ENCODE measurements around the gene CSRNP3.
"Not testable (repeated sequence)": the region's sequence is repeated elsewhere in the genome, so short reads cannot be mapped to it uniquely, and the experiment has no call there.

CSRNP3 gene

DNA sequence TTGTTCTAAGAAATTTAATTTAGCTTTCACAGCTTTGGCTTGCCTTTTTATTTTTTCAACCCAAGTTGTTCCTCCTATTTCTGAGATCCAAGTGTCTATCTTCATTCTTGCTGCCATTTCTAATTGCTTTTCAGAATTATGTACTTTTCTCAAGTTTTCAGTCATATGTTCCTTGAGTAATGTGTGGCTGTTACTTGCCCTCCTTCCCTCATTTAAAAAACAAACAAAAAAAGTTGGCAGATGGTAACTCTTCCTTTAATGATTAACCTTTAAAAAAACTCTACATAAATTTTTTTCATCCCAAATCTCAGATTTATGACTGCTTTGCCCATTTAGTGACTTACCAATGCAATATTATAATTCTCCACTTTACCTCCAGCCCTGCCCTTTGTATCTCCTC lies 193.2 kb downstream of the CSRNP3 start:
- no peak for TF ChIP-seq ZNF274 (IDR thresholded peaks at IDR 0.05; ENCODE audit: low read depth, low read length)
- no peak overlapping the region for H3K4me3 ChIP-seq (ENCODE audit: low read length)

DNA sequence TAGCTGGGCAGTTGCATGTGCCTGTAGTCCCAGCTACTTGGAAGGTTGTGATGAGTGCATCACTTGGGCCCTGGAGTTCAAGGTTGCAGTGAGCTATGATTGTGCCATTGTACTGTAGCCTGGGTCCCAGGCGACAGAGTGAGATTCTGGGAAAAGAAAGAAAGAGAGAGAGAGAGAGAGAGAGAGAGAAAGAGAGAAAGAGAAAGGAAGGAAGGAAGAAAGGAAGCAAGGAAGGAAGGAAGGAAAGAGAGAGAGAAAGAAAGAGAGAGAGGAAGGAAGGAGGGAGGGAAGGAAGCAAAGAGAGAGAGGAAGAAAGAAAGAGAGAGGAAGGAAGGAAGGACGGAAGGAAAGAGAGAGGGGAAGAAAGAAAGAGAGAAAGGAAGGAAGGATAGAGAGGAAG lies 196.1 kb downstream of the CSRNP3 start:
- TF ChIP-seq ZNF274 (IDR thresholded peaks at IDR 0.05; ENCODE audit: low read depth, low read length): no peak

DNA sequence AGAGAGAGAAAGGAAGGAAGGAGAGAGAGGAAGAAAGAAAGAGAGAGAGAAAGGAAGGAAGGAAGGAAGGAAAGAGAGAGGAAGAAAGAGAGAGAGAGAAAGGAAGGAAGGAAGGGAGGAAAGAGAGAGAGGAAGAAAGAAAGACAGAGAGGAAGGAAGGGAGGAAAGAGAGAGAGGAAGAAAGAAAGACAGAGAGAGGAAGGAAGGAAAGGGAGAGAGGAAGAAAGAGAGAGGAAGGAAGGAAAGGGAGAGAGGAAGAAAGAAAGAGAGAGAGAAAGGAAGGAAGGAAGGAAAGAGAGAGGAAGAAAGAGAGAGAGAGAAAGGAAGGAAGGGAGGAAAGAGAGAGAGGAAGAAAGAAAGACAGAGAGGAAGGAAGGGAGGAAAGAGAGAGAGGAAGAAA lies 196.6 kb downstream of the CSRNP3 start:
- H3K4me3 ChIP-seq (ENCODE audit: low read length): not testable (repeated sequence)

More for the DNA sequence above, 196.1 kb downstream of the CSRNP3 start:
- no peak overlapping the region for H3K4me3 ChIP-seq (ENCODE audit: low read length)

DNA sequence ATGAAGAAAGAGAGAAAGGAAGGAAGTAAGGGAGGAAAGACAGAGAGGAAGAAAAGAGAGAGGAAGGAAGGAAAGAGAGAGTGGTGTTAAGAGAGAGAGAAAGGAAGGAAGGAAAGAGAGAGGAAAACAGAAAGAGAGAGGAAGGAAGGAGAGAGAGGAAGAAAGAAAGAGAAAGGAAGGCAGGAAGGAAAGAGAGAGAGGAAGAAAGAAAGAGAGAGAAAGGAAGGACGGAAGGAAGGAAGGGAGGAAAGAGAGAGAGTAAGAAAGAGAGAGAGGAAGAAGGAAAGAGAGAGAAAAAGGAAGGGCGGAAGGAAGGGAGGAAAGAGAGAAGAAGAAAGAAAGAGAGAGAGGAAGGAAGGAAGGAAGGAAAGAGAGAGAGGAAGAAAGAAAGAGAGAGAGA lies 197.1 kb downstream of the CSRNP3 start:
- TF ChIP-seq ZNF274 (IDR thresholded peaks at IDR 0.05; ENCODE audit: low read depth, low read length): no peak
- H3K4me3 ChIP-seq (ENCODE audit: low read length): no peak overlapping the region

DNA sequence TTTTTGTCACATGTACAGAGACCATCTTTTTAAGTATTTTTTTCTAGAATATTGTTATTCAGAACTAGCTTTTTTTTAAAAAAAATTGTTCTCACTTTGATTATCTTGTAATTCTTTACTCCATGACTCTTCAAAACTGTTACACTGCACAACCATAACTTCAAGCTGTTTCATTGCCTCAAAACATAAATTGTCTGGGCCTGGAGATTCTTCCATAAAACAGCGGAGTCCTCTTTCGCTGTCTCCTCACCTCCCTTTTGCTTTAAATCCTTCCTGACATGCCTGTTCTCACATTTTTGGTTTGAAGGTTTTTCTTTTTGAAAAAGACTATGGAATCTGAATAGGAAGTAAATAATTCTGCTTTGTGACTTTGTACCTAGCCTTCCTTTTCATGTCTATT lies 197.9 kb downstream of the CSRNP3 start:
- TF ChIP-seq ZNF274 (IDR thresholded peaks at IDR 0.05; ENCODE audit: low read depth, low read length): no peak
- no peak overlapping the region for H3K4me3 ChIP-seq (ENCODE audit: low read length)

DNA sequence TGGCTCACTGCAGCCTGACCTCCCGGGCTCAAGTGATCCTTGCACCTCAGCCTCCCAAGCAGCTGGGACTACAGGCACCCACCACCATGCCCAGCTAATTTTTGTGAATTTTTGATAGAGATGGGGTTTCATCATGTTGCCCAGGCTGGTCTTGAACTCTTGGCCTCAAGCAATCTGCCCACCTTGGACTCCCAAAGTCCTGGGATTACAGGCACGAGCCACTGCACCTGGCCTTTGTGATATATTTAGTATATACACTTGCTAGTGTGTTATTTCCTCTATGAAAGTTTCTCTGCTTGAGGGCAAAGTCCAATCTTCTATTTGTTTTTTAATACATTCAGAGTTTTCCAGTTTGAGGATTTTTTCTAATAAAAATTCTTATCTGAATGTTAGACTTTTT lies 205.3 kb downstream of the CSRNP3 start:
- TF ChIP-seq ZNF274 (IDR thresholded peaks at IDR 0.05; ENCODE audit: low read depth, low read length): no peak

DNA sequence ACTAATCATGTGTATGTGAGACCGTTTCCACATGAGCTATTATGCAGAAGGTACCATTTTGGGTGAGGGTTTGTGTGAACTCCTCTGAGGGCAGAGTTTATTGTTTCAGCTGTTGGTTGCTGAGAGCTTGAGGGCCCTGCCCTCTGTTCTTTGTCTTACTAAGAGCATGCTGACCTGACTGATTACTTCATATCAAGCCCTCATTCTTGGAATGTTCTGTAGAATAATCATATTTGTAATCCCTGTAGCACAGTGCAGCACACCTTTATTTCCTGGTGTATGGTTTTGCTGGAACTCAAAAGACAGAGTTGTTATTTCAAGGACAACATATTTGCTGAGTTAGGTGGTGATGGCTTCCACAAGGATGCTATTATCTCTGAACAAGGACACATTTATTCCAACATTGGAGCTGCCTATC lies 206.1 kb downstream of the CSRNP3 start:
- no peak for TF ChIP-seq ZNF274 (IDR thresholded peaks at IDR 0.05; ENCODE audit: low read depth, low read length)
- no peak overlapping the region for H3K4me3 ChIP-seq (ENCODE audit: low read length)

More for the DNA sequence above, 205.3 kb downstream of the CSRNP3 start:
- no peak overlapping the region for H3K4me3 ChIP-seq (ENCODE audit: low read length)

DNA sequence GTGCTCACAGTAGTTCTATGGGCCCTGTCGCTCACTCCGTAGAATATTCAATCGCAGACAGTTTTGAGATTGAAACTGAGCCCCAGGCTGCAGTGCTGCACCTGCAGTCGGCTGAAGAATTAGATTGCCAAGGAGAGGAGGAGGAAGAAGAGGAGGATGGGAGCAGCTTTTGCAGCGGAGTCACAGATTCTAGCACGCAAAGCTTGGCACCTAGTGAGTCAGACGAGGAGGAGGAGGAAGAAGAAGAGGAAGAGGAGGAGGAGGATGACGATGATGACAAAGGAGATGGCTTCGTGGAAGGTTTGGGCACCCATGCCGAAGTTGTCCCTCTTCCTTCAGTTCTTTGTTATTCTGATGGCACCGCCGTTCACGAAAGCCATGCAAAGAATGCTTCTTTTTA lies 209.4 kb downstream of the CSRNP3 start:
- H3K4me3 ChIP-seq (ENCODE audit: low read length): no peak overlapping the region
- TF ChIP-seq ZNF274 (IDR thresholded peaks at IDR 0.05; ENCODE audit: low read depth, low read length): no peak

DNA sequence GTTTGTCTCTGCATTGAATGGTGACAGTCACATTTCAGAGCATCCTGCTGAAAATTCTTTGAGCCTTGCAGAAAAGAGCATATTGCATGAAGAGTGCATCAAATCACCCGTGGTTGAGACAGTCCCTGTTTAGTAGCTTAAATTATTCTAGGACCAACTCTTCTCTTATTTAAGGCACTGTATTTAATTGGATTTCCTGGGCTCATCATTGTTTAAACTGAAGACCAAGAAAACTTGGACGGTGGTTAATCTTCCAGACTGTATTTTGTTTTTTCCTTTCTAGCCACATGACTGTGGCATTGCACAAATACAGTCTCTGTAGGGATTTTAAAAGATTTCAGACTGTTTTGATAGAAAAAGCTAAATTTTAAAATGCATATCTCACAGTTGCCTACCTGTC lies 210.1 kb downstream of the CSRNP3 start:
- H3K4me3 ChIP-seq (ENCODE audit: low read length): no peak overlapping the region
- no peak for TF ChIP-seq ZNF274 (IDR thresholded peaks at IDR 0.05; ENCODE audit: low read depth, low read length)

DNA sequence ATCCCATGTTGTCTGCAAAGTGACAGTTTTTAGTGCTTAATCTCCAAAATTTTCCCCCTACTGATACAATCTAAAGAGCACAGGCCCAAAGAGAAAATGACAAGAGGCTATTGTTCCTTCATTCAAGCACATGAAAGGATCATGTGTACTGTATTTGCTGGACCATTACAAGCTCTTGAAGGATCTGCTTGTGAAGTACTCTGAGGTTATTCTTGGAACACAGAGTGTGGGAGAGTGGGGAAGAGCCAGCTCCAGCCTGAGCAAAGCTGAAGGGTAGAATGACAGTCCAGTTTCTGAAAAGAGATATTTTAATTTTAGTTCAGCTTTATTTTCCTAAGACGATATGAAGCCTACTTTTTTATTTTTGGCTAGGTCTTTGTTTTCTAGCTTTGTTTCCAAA lies 212.3 kb downstream of the CSRNP3 start:
- TF ChIP-seq ZNF274 (IDR thresholded peaks at IDR 0.05; ENCODE audit: low read depth, low read length): no peak
- H3K4me3 ChIP-seq (ENCODE audit: low read length): no peak overlapping the region

DNA sequence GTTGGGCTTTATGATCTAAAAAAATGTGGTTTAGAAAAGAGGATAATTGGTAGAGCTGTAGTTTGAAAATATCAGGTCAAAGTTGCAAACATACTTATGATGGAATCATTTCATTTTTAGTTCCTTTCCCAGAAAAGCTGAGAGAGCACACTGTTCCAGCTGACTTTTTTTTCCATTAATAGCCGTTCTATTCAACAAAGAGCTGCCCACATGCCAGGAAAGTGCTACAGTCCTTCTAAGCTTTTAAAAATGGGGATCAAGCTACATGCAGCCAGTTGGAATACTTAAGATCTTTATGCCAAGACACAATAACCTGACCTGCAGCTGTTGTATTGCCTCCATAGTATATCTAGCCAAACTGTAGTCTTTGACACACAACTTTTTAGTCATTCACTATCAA lies 213.0 kb downstream of the CSRNP3 start:
- TF ChIP-seq ZNF274 (IDR thresholded peaks at IDR 0.05; ENCODE audit: low read depth, low read length): no peak

DNA sequence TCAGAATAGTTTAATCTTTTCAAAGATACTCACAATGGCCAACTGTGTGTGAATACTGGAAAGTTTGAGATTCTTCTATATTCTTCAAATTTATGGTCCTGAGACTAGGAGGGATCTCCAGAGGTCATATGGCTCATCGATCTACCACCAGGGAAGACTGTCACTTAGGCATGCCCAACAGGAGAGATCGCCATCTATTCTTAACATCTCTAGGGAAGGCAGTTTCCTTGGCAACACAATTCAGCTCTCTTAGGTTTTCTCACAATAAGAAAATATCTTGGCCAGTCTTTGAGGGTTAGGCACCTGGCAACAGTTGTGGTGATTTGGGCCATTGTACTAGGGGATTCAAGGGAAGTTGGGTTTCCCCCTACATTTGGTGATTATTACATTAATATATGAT lies 217.3 kb downstream of the CSRNP3 start:
- H3K4me3 ChIP-seq (ENCODE audit: low read length): no peak overlapping the region
- TF ChIP-seq ZNF274 (IDR thresholded peaks at IDR 0.05; ENCODE audit: low read depth, low read length): no peak

More for the DNA sequence above, 213.0 kb downstream of the CSRNP3 start:
- no peak overlapping the region for H3K4me3 ChIP-seq (ENCODE audit: low read length)

DNA sequence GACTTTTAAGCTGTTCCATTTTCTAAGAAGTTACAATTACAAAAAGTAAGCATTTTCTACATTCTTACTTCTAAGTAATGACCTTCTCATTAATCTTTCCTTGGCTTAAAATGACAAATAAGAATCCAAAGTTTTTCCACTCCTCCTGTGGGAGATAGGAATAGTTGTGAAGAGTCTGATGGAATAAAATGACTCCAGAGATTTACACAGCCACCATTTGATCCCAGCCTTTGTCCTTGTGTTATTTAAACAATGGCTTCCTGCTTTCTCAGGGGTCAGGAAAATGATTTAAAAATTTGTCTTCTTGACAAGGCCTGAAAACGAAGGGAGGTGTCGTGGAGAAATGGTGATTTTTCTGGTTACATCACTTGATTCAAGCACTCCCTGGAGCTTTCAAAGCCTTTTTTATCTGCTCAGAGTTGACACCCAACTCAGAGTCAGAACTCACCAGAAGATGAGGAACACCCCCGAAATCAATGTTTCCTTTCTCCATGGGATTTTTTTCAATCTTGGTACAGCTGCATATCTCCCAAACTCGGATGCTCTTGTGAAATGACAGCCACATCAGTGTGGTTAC lies 218.0 kb downstream of the CSRNP3 start:
- no peak for TF ChIP-seq ZNF274 (IDR thresholded peaks at IDR 0.05; ENCODE audit: low read depth, low read length)
- no peak overlapping the region for H3K4me3 ChIP-seq (ENCODE audit: low read length)

DNA sequence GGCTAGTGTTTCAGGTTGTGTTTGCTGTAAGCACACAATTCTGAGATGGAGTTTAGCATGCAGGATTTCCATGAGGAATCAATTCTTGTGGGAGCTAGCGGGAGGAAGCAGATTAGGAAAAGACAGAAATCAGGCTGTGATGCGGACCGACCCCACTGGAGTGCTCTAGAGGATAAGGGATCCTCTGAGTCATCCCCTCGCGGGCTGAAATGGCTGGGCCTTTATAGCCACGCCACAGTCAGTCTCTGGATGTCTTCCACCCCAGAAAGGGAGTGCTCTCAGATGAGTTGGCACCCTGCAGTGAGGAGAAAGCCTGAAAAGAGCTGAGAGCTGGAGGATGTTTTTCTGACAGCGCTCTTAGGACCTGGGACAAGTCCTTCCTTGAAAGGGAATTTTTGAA lies 222.1 kb downstream of the CSRNP3 start:
- H3K4me3 ChIP-seq (ENCODE audit: low read length): no peak overlapping the region
- TF ChIP-seq ZNF274 (IDR thresholded peaks at IDR 0.05; ENCODE audit: low read depth, low read length): no peak

DNA sequence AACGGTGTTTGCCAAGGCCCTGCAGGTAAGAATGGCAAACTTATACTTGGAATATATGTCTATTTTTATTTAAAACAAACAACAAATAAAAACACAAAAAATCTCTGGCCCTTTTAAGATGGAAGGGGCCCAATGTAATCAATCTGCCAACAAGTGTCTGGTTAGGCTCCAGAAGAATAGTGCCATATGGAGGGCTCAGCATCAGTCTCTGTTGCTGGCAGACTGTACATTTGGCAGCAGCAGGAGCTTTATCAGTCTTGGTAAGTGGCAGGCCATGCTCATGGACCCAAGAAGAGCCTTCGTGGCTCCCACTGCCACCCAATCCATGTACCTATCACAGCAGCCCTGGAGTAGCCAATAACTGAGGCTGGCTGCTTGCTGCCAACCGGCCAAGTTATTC lies 223.4 kb downstream of the CSRNP3 start:
- TF ChIP-seq ZNF274 (IDR thresholded peaks at IDR 0.05; ENCODE audit: low read depth, low read length): no peak
- no peak overlapping the region for H3K4me3 ChIP-seq (ENCODE audit: low read length)

DNA sequence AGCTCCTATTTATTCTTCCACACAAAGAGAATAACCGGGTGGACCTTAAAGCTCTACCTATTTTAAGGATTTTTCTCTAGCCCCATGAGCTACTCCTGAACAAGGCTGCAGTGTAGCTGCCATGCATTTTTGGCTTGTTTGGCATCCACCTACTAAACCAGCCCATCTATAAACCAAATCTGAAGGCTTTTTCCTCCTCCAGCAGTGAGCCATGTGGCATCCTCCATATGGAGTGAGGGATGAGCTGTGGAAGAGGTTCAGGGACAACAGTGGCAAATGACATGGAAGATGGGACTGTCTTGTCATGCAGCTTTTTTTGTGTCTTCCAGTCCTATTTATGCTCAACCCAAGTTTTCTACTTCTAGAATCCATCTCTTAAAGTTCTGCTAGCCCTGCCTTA lies 224.3 kb downstream of the CSRNP3 start:
- H3K4me3 ChIP-seq (ENCODE audit: low read length): no peak overlapping the region
- TF ChIP-seq ZNF274 (IDR thresholded peaks at IDR 0.05; ENCODE audit: low read depth, low read length): no peak

All from GM08714 (cell line).